Right lobe of liver (tissue), 6 donors: ENCODE measurements around the gene CUBN. TPM values are rescaled to one million over a fixed set of nuclear protein-coding genes. Genes with fewer than 3 reads are reported as not detected.

Experiments
- ATAC-seq, 4 donors: fragments of 200-7000 bp; cut with Tn5 transposase; one replicate each; pipeline ENCODE4 v1.9.1; 2020; ENCODE audit warnings: mild to moderate bottlenecking in 4 of 4, moderate library complexity in 4 of 4
- DNase-seq, 3 donors: peaks; one replicate each; pipeline ENCODE4 v3.0.0-alpha.2; 2020
- H3K27ac ChIP-seq, 3 donors: fragments of 200-600 bp; one replicate each; pipeline ENCODE4 v1.8.0; 2022
- H3K27me3 ChIP-seq, 2 donors: fragments of 200-600 bp; one replicate each; pipeline ENCODE4 v1.8.0; 2022
- H3K36me3 ChIP-seq, 4 donors: fragments of 200-600 bp; sonication (generic) in 1 of 4; one replicate each; pipeline versions ENCODE4 v1.5.1 to v1.8.0; 2017 to 2022; ENCODE audit warnings: control low read depth in 1 of 4
- H3K4me1 ChIP-seq, 4 donors: fragments of 200-600 bp; sonication (generic) in 1 of 4; one replicate each; pipeline versions ENCODE4 v1.5.1 to v1.8.0; 2017 to 2022; ENCODE audit warnings: control low read depth in 1 of 4
- H3K4me3 ChIP-seq, 3 donors: fragments of 200-600 bp; one replicate each; pipeline ENCODE4 v1.8.0; 2022
- H3K9me3 ChIP-seq, 4 donors: fragments of 200-600 bp; sonication (generic) in 1 of 4; one replicate each; pipeline versions ENCODE4 v1.5.1 to v1.8.0; 2017 to 2022; ENCODE audit warnings: control low read depth in 1 of 4
- POLR2A ChIP-seq: fragments of 450-650 bp; IDR thresholded peaks from one replicate; pipeline ENCODE4 v1.6.1; 2017; ENCODE audit warnings: antibody characterized with exemption, mild to moderate bottlenecking
- WGBS: methylation state at CpG from one replicate; pipeline ENCODE4 v1.1.6; 2018; ENCODE audit warnings: low coverage, low lambda C conversion rate; ENCODE audit not compliant: insufficient coverage; ENCODE audit errors: missing lambda C conversion rate; 5-methylcytosine and 5-hydroxymethylcytosine counted together
- intact Hi-C, 2 donors: fragments of 100-400 bp; cut with DNase I; formaldehyde crosslinking; loops; one replicate each; pipeline versions ENCODE4 v1.11.2 to v1.14.1; 2022
- total RNA-seq, 6 experiments: library from RNA; depleted of rRNA in 2 of 6; stranded (reverse); fragments of >200 nt in 2 of 6; fragmentation: NEBNext Ultra II Directional in 3 of 6; extraction: Animal tissue kit (Norgen Biotek cat#: 25700) in 3 of 6; gene quantifications; one replicate each; pipeline versions ENCODE4 v1.1.0 to v1.2.4, GENCODE V29; 2016 to 2023
- TF ChIP-seq, protein P1 (sequence below), 4 donors: fragments of 200-600 bp in 3 of 4; fragments of 450-650 bp in 1 of 4; IDR thresholded peaks; one replicate each; pipeline versions ENCODE4 v1.5.1 to v1.8.0; 2016 to 2022; ENCODE audit warnings: antibody characterized with exemption in 4 of 4, mild to moderate bottlenecking in 2 of 4
- donor health status: DM: no; HTN: yes; CAD: no.
- donor health status: DM: no; HTN: no; CAD: no.
- donor health status: DM: no; HTN: no; CAD: no.
- donor health status: DM: no; HTN: yes; CAD: no.
- donor health status: DM: no; HTN: yes; CAD: no.

The CUBN gene
- total RNA-seq, 6 experiments from 2014 or later: 0.07 to 0.74 (median 0.27) TPM

DNA sequence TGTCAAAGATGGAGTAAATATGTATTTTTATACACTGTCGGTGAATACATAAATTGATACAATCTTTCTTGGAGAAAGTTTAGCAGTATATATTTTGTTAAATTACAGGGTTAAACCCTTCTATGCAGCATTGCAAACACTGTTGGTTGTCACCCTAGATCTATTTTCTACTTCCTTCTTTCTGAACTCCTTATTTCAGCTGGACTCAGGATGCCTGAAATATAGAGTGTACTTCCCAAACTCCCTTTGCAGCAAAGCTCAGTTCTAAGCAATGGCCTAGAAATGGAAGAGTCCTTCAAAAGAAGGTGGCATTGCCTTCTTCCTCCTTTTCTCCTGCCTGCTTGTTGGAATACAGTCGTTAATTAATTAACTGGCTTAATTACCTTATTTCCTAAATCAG lies 20.6 kb downstream of the CUBN start:
- DNase-seq (no peak), ATAC-seq (no peak)
- no peak overlapping the region for H3K27ac ChIP-seq
- no peak overlapping the region for H3K4me3 ChIP-seq
- no peaks in the 10 kb centered on the region for H3K4me1 ChIP-seq
- H3K27me3 ChIP-seq: no peaks in the 10 kb centered on the region
- 68% methylated on average over 2 of the region's 2 CpGs for WGBS
- intact Hi-C loops: no loop called here
- TF ChIP-seq POLR2A: no peak
- TF ChIP-seq, protein P1, sequence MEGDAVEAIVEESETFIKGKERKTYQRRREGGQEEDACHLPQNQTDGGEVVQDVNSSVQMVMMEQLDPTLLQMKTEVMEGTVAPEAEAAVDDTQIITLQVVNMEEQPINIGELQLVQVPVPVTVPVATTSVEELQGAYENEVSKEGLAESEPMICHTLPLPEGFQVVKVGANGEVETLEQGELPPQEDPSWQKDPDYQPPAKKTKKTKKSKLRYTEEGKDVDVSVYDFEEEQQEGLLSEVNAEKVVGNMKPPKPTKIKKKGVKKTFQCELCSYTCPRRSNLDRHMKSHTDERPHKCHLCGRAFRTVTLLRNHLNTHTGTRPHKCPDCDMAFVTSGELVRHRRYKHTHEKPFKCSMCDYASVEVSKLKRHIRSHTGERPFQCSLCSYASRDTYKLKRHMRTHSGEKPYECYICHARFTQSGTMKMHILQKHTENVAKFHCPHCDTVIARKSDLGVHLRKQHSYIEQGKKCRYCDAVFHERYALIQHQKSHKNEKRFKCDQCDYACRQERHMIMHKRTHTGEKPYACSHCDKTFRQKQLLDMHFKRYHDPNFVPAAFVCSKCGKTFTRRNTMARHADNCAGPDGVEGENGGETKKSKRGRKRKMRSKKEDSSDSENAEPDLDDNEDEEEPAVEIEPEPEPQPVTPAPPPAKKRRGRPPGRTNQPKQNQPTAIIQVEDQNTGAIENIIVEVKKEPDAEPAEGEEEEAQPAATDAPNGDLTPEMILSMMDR (IDR thresholded peaks at IDR 0.05): no peak
- H3K36me3 ChIP-seq: no peaks in the 10 kb centered on the region
- H3K9me3 ChIP-seq: no peaks in the 10 kb centered on the region

DNA sequence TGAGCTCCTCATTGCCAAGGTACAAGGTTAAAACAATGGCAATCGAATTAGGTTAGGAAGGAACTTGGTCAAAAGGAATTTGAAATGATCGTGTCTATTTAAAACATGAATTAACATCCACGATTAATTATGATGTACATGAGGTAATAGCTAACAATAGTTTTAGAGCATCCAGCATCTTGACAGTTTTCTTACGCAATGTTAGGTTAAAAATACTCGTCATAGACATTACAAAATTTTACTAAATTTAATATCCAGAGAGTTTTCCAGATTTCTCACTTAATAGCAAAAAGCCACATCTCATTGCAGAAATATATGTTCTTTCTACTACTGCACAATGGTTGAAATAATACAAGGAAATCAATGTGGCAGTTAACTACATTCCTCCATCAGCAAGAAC lies 22.6 kb downstream of the CUBN start:
- WGBS: 72% methylated on average over 5 of the region's 5 CpGs
- no peak for ATAC-seq
- Histone ChIP-seq H3K4me1 (peaks cover 0 to 3% (median 0%) of the 10 kb centered on the region in 4 donors), H3K27ac (no peak overlapping the region), H3K27me3 (no peaks in the 10 kb centered on the region), H3K36me3 (no peaks in the 10 kb centered on the region), H3K4me3 (no peak overlapping the region), H3K9me3 (no peaks in the 10 kb centered on the region)
- no peak for DNase-seq
- intact Hi-C loops: no loop called here
- TF ChIP-seq, protein P1 (IDR thresholded peaks at IDR 0.05): no peak
- no peak for TF ChIP-seq POLR2A

DNA sequence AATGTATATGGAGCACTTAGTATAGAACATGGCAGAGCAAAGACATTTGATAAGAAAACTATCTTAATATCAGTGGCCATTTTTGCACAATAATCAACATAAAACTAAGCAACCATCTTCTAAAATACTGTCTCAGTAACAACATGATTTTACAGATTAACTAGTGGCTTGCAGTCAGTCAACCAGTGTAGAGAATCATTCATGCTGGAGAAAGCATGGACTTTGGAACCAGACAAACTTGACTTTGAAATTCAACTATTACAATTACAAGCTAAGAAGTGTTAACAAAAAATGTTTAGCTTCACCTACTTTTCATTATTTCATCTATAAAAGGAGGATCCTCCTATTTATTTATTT lies 27.7 kb downstream of the CUBN start:
- peaks cover 0 to 7% (median 0%) of the 10 kb centered on the region in 4 donors for H3K4me1 ChIP-seq
- no peaks in the 10 kb centered on the region for H3K36me3 ChIP-seq
- intact Hi-C loops: no loop called here
- no peaks in the 10 kb centered on the region for H3K9me3 ChIP-seq
- H3K27me3 ChIP-seq: no peaks in the 10 kb centered on the region
- H3K4me3 ChIP-seq: no peak overlapping the region
- peak overlapping the region in 1 of 3 donors; percentile 14 for H3K27ac ChIP-seq
- no peak for TF ChIP-seq POLR2A
- TF ChIP-seq, protein P1 (IDR thresholded peaks at IDR 0.05): no peak
- ATAC-seq (peak in 3 of 4 donors; percentile 10 to 58 (median 14)), DNase-seq (no peak)

DNA sequence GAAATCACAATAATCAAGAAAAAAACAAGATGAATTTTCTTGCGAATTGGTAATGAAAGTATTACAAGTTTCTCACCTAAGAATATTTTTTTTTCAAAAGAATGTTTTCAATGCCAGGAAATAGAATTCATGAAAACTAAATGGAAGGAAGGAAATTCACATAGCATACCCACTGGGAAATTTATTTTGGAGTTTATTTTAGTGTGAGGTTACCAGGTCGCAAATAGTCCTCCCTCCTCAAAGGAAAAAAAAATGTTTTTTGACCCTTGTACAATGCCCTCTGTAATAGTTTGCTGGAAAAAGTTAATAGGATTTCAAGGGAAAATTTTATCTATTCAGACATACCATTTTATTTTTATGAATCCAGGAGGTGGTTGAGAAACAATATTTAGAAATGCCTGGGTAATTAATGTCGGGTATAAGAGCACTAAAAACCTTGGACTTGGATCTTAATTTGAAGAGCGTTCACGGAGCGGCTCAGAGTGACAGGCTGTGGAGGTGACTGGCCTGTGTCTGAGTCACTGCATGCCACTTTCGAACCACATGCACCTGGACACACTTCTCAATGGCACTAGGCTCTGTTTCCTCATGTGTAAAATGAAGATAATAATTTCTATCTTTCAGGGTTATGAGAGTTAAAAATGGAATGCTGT lies 28.2 kb downstream of the CUBN start:
- peak in 2 of 3 donors; percentile 37 to 49 for DNase-seq
- no peaks in the 10 kb centered on the region for H3K9me3 ChIP-seq
- no peak overlapping the region for H3K4me3 ChIP-seq
- H3K4me1 ChIP-seq: peaks cover 0 to 7% (median 0%) of the 10 kb centered on the region in 4 donors
- peak; percentile 79 to 100 (median 92) for ATAC-seq
- intact Hi-C loops: no loop called here
- H3K36me3 ChIP-seq: no peaks in the 10 kb centered on the region
- 36% methylated on average over 7 of the region's 7 CpGs for WGBS
- no peaks in the 10 kb centered on the region for H3K27me3 ChIP-seq
- H3K27ac ChIP-seq: peak overlapping the region in 1 of 3 donors; percentile 14
- TF ChIP-seq, protein P1 (IDR thresholded peaks at IDR 0.05): no peak
- no peak for TF ChIP-seq POLR2A
